ENCODE data around the gene MAPRE3. TPM values are rescaled to one million over a fixed set of nuclear protein-coding genes. Genes with fewer than 3 reads are reported as not detected.

The MAPRE3 gene
- polyA plus RNA-seq, 2 donors, result 7.4 to 13.4 TPM

- Histone ChIP-seq H3K9me3 (ENCODE audit: control insufficient read depth in 2 of 2, insufficient read depth in 1 of 2, low read depth in 1 of 2, low read length in 1 of 2) (no peaks in the 10 kb centered on the region), H3K27me3 (ENCODE audit: control insufficient read depth in 1 of 2, insufficient read depth in 2 of 2, low read length in 2 of 2) (no peaks in the 10 kb centered on the region), H3K4me3 (ENCODE audit: low read depth in 1 of 2, low read length in 2 of 2) (no peak overlapping the region), H3K36me3 (ENCODE audit: control insufficient read depth in 2 of 2, insufficient read depth in 2 of 2, low read length in 1 of 2) (no peaks in the 10 kb centered on the region), H3K27ac (ENCODE audit: low read depth in 2 of 2, low read length in 1 of 2) (no peak overlapping the region), H3K4me1 (ENCODE audit: control insufficient read depth in 2 of 2, insufficient read depth in 2 of 2, low read length in 1 of 2) (no peaks in the 10 kb centered on the region)
- WGBS, 2 donors, result 81 to 82% methylated on average over 8 of the region's 8 CpGs
Observed at GRCh38 chr2:27007416-27008374, 37.3 kb downstream of the MAPRE3 start.

- no peak overlapping the region for H3K4me3 ChIP-seq (ENCODE audit: low read depth in 1 of 2, low read length in 2 of 2)
- no peak overlapping the region for H3K27ac ChIP-seq (ENCODE audit: low read depth in 2 of 2, low read length in 1 of 2)
- H3K4me1 ChIP-seq (ENCODE audit: control insufficient read depth in 2 of 2, insufficient read depth in 2 of 2, low read length in 1 of 2), result no peaks in the 10 kb centered on the region
- H3K27me3 ChIP-seq (ENCODE audit: control insufficient read depth in 1 of 2, insufficient read depth in 2 of 2, low read length in 2 of 2), result no peaks in the 10 kb centered on the region
- H3K9me3 ChIP-seq (ENCODE audit: control insufficient read depth in 2 of 2, insufficient read depth in 1 of 2, low read depth in 1 of 2, low read length in 1 of 2), result no peaks in the 10 kb centered on the region
- 92 to 93% methylated on average over 4 of the region's 4 CpGs for WGBS, 2 donors
- no peaks in the 10 kb centered on the region for H3K36me3 ChIP-seq (ENCODE audit: control insufficient read depth in 2 of 2, insufficient read depth in 2 of 2, low read length in 1 of 2)
Observed at GRCh38 chr2:27008678-27009077, 38.2 kb downstream of the MAPRE3 start.

GRCh38 chr2:27009083-27009482 lies 38.6 kb downstream of the MAPRE3 start:
- Histone ChIP-seq H3K9me3 (ENCODE audit: control insufficient read depth in 2 of 2, insufficient read depth in 1 of 2, low read depth in 1 of 2, low read length in 1 of 2) (no peaks in the 10 kb centered on the region), H3K4me3 (ENCODE audit: low read depth in 1 of 2, low read length in 2 of 2) (no peak overlapping the region), H3K27ac (ENCODE audit: low read depth in 2 of 2, low read length in 1 of 2) (no peak overlapping the region), H3K4me1 (ENCODE audit: control insufficient read depth in 2 of 2, insufficient read depth in 2 of 2, low read length in 1 of 2) (no peaks in the 10 kb centered on the region), H3K36me3 (ENCODE audit: control insufficient read depth in 2 of 2, insufficient read depth in 2 of 2, low read length in 1 of 2) (no peaks in the 10 kb centered on the region), H3K27me3 (ENCODE audit: control insufficient read depth in 1 of 2, insufficient read depth in 2 of 2, low read length in 2 of 2) (no peaks in the 10 kb centered on the region)

GRCh38 chr2:27009716-27010115 lies 39.3 kb downstream of the MAPRE3 start:
- H3K4me1 ChIP-seq (ENCODE audit: control insufficient read depth in 2 of 2, insufficient read depth in 2 of 2, low read length in 1 of 2), result no peaks in the 10 kb centered on the region
- H3K36me3 ChIP-seq (ENCODE audit: control insufficient read depth in 2 of 2, insufficient read depth in 2 of 2, low read length in 1 of 2), result no peaks in the 10 kb centered on the region
- 73 to 79% methylated on average over 2 of the region's 2 CpGs for WGBS, 2 donors
- H3K9me3 ChIP-seq (ENCODE audit: control insufficient read depth in 2 of 2, insufficient read depth in 1 of 2, low read depth in 1 of 2, low read length in 1 of 2), result no peaks in the 10 kb centered on the region
- H3K4me3 ChIP-seq (ENCODE audit: low read depth in 1 of 2, low read length in 2 of 2), result no peak overlapping the region
- H3K27me3 ChIP-seq (ENCODE audit: control insufficient read depth in 1 of 2, insufficient read depth in 2 of 2, low read length in 2 of 2), result no peaks in the 10 kb centered on the region
- no peak overlapping the region for H3K27ac ChIP-seq (ENCODE audit: low read depth in 2 of 2, low read length in 1 of 2)

GRCh38 chr2:27010139-27010538 lies 39.7 kb downstream of the MAPRE3 start:
- no peak overlapping the region for H3K4me3 ChIP-seq (ENCODE audit: low read depth in 1 of 2, low read length in 2 of 2)
- H3K27me3 ChIP-seq (ENCODE audit: control insufficient read depth in 1 of 2, insufficient read depth in 2 of 2, low read length in 2 of 2), result no peaks in the 10 kb centered on the region
- no peak overlapping the region for H3K27ac ChIP-seq (ENCODE audit: low read depth in 2 of 2, low read length in 1 of 2)
- H3K36me3 ChIP-seq (ENCODE audit: control insufficient read depth in 2 of 2, insufficient read depth in 2 of 2, low read length in 1 of 2), result no peaks in the 10 kb centered on the region
- WGBS, 2 donors, result 77 to 89% methylated on average over 3 of the region's 3 CpGs
- H3K9me3 ChIP-seq (ENCODE audit: control insufficient read depth in 2 of 2, insufficient read depth in 1 of 2, low read depth in 1 of 2, low read length in 1 of 2), result no peaks in the 10 kb centered on the region
- no peaks in the 10 kb centered on the region for H3K4me1 ChIP-seq (ENCODE audit: control insufficient read depth in 2 of 2, insufficient read depth in 2 of 2, low read length in 1 of 2)

GRCh38 chr2:27013738-27014137 lies 43.3 kb downstream of the MAPRE3 start:
- H3K36me3 ChIP-seq (ENCODE audit: control insufficient read depth in 2 of 2, insufficient read depth in 2 of 2, low read length in 1 of 2), result no peaks in the 10 kb centered on the region
- WGBS, 2 donors, result 91 to 93% methylated on average over 4 of the region's 4 CpGs
- H3K27ac ChIP-seq (ENCODE audit: low read depth in 2 of 2, low read length in 1 of 2), result no peak overlapping the region
- H3K4me3 ChIP-seq (ENCODE audit: low read depth in 1 of 2, low read length in 2 of 2), result no peak overlapping the region
- H3K27me3 ChIP-seq (ENCODE audit: control insufficient read depth in 1 of 2, insufficient read depth in 2 of 2, low read length in 2 of 2), result no peaks in the 10 kb centered on the region
- peaks cover 0 to 3% of the 10 kb centered on the region in 2 donors for H3K4me1 ChIP-seq (ENCODE audit: control insufficient read depth in 2 of 2, insufficient read depth in 2 of 2, low read length in 1 of 2)
- no peaks in the 10 kb centered on the region for H3K9me3 ChIP-seq (ENCODE audit: control insufficient read depth in 2 of 2, insufficient read depth in 1 of 2, low read depth in 1 of 2, low read length in 1 of 2)

- Histone ChIP-seq H3K27ac (ENCODE audit: low read depth in 2 of 2, low read length in 1 of 2) (no peak overlapping the region), H3K27me3 (ENCODE audit: control insufficient read depth in 1 of 2, insufficient read depth in 2 of 2, low read length in 2 of 2) (no peaks in the 10 kb centered on the region), H3K4me1 (ENCODE audit: control insufficient read depth in 2 of 2, insufficient read depth in 2 of 2, low read length in 1 of 2) (peaks cover 0 to 3% of the 10 kb centered on the region in 2 donors), H3K4me3 (ENCODE audit: low read depth in 1 of 2, low read length in 2 of 2) (no peak overlapping the region), H3K36me3 (ENCODE audit: control insufficient read depth in 2 of 2, insufficient read depth in 2 of 2, low read length in 1 of 2) (no peaks in the 10 kb centered on the region), H3K9me3 (ENCODE audit: control insufficient read depth in 2 of 2, insufficient read depth in 1 of 2, low read depth in 1 of 2, low read length in 1 of 2) (no peaks in the 10 kb centered on the region)
- 84 to 85% methylated on average over 8 of the region's 8 CpGs for WGBS, 2 donors
Observed at GRCh38 chr2:27014771-27015433, 44.5 kb downstream of the MAPRE3 start.

GRCh38 chr2:27016801-27017325 lies 46.4 kb downstream of the MAPRE3 start:
- no peaks in the 10 kb centered on the region for H3K36me3 ChIP-seq (ENCODE audit: control insufficient read depth in 2 of 2, insufficient read depth in 2 of 2, low read length in 1 of 2)
- 64 to 65% methylated on average over 3 of the region's 3 CpGs for WGBS, 2 donors
- H3K27ac ChIP-seq (ENCODE audit: low read depth in 2 of 2, low read length in 1 of 2), result no peak overlapping the region
- peaks cover under 1 to 6% of the 10 kb centered on the region in 2 donors for H3K4me1 ChIP-seq (ENCODE audit: control insufficient read depth in 2 of 2, insufficient read depth in 2 of 2, low read length in 1 of 2)
- H3K27me3 ChIP-seq (ENCODE audit: control insufficient read depth in 1 of 2, insufficient read depth in 2 of 2, low read length in 2 of 2), result no peaks in the 10 kb centered on the region
- no peaks in the 10 kb centered on the region for H3K9me3 ChIP-seq (ENCODE audit: control insufficient read depth in 2 of 2, insufficient read depth in 1 of 2, low read depth in 1 of 2, low read length in 1 of 2)
- no peak overlapping the region for H3K4me3 ChIP-seq (ENCODE audit: low read depth in 1 of 2, low read length in 2 of 2)

- Histone ChIP-seq H3K27me3 (ENCODE audit: control insufficient read depth in 1 of 2, insufficient read depth in 2 of 2, low read length in 2 of 2) (no peaks in the 10 kb centered on the region), H3K27ac (ENCODE audit: low read depth in 2 of 2, low read length in 1 of 2) (no peak overlapping the region), H3K36me3 (ENCODE audit: control insufficient read depth in 2 of 2, insufficient read depth in 2 of 2, low read length in 1 of 2) (no peaks in the 10 kb centered on the region), H3K4me1 (ENCODE audit: control insufficient read depth in 2 of 2, insufficient read depth in 2 of 2, low read length in 1 of 2) (peaks cover 5 to 6% of the 10 kb centered on the region in 2 donors), H3K4me3 (ENCODE audit: low read depth in 1 of 2, low read length in 2 of 2) (no peak overlapping the region), H3K9me3 (ENCODE audit: control insufficient read depth in 2 of 2, insufficient read depth in 1 of 2, low read depth in 1 of 2, low read length in 1 of 2) (no peaks in the 10 kb centered on the region)
- 80 to 90% methylated on average over 3 of the region's 3 CpGs for WGBS, 2 donors
Observed at GRCh38 chr2:27018142-27018541, 47.7 kb downstream of the MAPRE3 start.

Data from esophagus (tissue), 2 donors.